Measurements from ENCODE around the gene EMP1. TPM values are rescaled to one million over a fixed set of nuclear protein-coding genes. Genes with fewer than 3 reads are reported as not detected.

The EMP1 gene
- polyA plus RNA-seq, 1 experiment = 209 TPM

DNA sequence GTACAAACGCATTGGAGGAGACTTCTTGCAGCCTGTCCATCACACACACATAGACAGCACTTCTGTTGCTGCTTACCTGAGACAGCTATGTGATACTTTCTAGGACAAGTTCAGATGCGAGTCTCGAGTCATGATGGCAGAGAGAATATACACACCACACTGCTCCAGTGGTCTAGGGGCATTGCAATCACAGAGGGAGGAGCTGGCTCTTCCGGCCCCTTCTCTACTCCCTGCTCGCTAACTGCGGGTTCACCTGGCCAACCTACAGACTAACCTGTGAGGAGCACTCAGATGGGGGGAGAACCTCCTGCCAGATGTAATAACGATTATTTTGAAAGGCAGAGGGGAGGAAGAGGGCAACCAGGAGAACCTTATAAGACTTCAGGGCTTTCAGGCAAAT, 30.7 kb downstream of the EMP1 start:
- no peak overlapping the region for H3K4me3 ChIP-seq (ENCODE audit: low read depth, low read length)
- DNase-seq (ENCODE audit: low read depth, low spot score) = no peak
- ChIA-PET POLR2A (interaction anchor here (0.6 kb wide), 2 partner anchors 182 to 1278 kb away, joined by 3 to 5 read pairs; no protein-coding TSS in a partner anchor), CTCF (interaction anchor here (0.8 to 2.8 kb wide), 4 partner anchors 8 to 129 kb away, joined by 6 to 17 read pairs (median 14); no protein-coding TSS in a partner anchor)
- H3K9me3 ChIP-seq (ENCODE audit: control insufficient read depth, insufficient read depth, low read length) = peaks cover 5% of the 10 kb centered on the region; the same call in 1 of the 2 replicates
- H3K27ac ChIP-seq (ENCODE audit: low read depth, low read length) = no peak overlapping the region
- TF ChIP-seq, protein P1, sequence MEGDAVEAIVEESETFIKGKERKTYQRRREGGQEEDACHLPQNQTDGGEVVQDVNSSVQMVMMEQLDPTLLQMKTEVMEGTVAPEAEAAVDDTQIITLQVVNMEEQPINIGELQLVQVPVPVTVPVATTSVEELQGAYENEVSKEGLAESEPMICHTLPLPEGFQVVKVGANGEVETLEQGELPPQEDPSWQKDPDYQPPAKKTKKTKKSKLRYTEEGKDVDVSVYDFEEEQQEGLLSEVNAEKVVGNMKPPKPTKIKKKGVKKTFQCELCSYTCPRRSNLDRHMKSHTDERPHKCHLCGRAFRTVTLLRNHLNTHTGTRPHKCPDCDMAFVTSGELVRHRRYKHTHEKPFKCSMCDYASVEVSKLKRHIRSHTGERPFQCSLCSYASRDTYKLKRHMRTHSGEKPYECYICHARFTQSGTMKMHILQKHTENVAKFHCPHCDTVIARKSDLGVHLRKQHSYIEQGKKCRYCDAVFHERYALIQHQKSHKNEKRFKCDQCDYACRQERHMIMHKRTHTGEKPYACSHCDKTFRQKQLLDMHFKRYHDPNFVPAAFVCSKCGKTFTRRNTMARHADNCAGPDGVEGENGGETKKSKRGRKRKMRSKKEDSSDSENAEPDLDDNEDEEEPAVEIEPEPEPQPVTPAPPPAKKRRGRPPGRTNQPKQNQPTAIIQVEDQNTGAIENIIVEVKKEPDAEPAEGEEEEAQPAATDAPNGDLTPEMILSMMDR (IDR thresholded peaks at IDR 0.05; ENCODE audit: low read depth, low read length) = no peak
- H3K27me3 ChIP-seq (ENCODE audit: control insufficient read depth, insufficient read depth, low read length) = no peaks in the 10 kb centered on the region

DNA sequence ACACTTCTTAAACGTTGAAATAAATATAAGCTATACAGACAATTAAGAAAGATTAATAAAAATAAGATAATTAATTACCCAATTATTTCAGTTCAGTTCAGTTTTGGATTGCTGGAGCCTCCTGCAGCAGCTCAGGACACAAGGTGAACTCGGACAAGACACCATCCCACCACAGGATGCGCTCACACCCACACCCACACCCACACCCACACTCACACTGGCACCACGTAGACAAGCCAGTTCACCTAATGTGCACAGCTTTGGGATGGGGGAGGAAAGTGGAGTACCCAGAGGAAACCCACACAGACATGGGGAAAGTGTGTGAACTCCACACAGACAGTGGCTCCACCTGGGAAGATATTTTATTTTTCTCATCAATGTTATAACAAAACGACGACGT, 32.1 kb downstream of the EMP1 start:
- TF ChIP-seq, protein P1 (IDR thresholded peaks at IDR 0.05; ENCODE audit: low read depth, low read length) = no peak
- POLR2A ChIA-PET = no interaction called here
- CTCF ChIA-PET = interaction anchor here (0.9 to 1.1 kb wide), 2 partner anchors 16 to 439 kb away, joined by 3 to 6 read pairs; no protein-coding TSS in a partner anchor
- H3K27ac ChIP-seq (ENCODE audit: low read depth, low read length) = no peak overlapping the region
- H3K4me3 ChIP-seq (ENCODE audit: low read depth, low read length) = no peak overlapping the region
- DNase-seq (ENCODE audit: low read depth, low spot score) = no peak
- no peaks in the 10 kb centered on the region for H3K27me3 ChIP-seq (ENCODE audit: control insufficient read depth, insufficient read depth, low read length)
- peaks cover 8% of the 10 kb centered on the region; the same call in 1 of the 2 replicates for H3K9me3 ChIP-seq (ENCODE audit: control insufficient read depth, insufficient read depth, low read length)

DNA sequence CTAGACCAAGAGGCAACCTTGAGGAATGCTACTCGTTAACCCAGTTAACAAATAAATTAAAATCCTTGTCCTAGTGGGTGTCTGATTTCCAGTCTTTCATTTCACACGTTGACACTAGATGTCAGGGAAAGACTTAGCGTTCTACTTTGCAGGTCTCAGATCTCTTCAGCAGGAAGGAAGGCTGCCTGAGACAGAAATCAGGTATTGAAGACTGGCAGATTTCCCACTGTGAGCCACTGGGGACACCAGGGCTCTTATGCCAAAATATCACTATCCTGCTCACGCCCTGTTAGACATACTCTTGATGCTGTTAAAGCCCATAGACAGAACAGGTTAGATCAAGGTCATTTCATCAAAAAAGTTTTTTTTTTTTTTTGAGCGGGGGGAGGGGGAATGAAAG, 33.0 kb downstream of the EMP1 start:
- H3K27ac ChIP-seq (ENCODE audit: low read depth, low read length) = no peak overlapping the region
- DNase-seq (ENCODE audit: low read depth, low spot score) = no peak
- TF ChIP-seq, protein P1 (IDR thresholded peaks at IDR 0.05; ENCODE audit: low read depth, low read length) = no peak
- no peaks in the 10 kb centered on the region for H3K27me3 ChIP-seq (ENCODE audit: control insufficient read depth, insufficient read depth, low read length)
- peaks cover 8% of the 10 kb centered on the region; the same call in 1 of the 2 replicates for H3K9me3 ChIP-seq (ENCODE audit: control insufficient read depth, insufficient read depth, low read length)
- H3K4me3 ChIP-seq (ENCODE audit: low read depth, low read length) = no peak overlapping the region
- ChIA-PET CTCF (no interaction called here), POLR2A (no interaction called here)

DNA sequence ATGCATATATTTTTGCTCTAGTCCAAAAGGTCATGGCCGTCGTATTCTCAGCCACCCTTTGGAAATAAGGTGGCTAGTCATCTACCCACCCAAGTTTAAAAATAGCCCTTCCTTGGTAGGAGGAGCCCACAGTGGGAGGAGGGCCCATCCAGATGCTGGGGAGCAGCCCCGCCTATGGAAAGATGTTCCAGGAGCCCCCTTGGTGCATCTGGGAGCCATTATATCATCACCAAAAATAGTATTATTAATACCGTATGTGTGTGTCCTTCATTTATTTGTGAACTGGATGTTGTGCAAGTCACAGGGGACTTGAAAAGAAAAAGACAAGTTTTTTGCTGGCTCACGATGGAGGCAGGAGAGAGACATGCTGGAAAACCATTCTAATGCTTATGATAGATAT, 34.0 kb downstream of the EMP1 start:
- Histone ChIP-seq H3K27ac (ENCODE audit: low read depth, low read length) (no peak overlapping the region), H3K27me3 (ENCODE audit: control insufficient read depth, insufficient read depth, low read length) (no peaks in the 10 kb centered on the region), H3K4me3 (ENCODE audit: low read depth, low read length) (no peak overlapping the region), H3K9me3 (ENCODE audit: control insufficient read depth, insufficient read depth, low read length) (peaks cover 8% of the 10 kb centered on the region; the same call in 1 of the 2 replicates)
- CTCF ChIA-PET = interaction anchor here (0.5 to 1.3 kb wide), 2 partner anchors 25 to 278 kb away, joined by 3 to 9 read pairs; no protein-coding TSS in a partner anchor
- TF ChIP-seq, protein P1 (IDR thresholded peaks at IDR 0.05; ENCODE audit: low read depth, low read length) = no peak
- DNase-seq (ENCODE audit: low read depth, low spot score) = no peak
- POLR2A ChIA-PET = no interaction called here

DNA sequence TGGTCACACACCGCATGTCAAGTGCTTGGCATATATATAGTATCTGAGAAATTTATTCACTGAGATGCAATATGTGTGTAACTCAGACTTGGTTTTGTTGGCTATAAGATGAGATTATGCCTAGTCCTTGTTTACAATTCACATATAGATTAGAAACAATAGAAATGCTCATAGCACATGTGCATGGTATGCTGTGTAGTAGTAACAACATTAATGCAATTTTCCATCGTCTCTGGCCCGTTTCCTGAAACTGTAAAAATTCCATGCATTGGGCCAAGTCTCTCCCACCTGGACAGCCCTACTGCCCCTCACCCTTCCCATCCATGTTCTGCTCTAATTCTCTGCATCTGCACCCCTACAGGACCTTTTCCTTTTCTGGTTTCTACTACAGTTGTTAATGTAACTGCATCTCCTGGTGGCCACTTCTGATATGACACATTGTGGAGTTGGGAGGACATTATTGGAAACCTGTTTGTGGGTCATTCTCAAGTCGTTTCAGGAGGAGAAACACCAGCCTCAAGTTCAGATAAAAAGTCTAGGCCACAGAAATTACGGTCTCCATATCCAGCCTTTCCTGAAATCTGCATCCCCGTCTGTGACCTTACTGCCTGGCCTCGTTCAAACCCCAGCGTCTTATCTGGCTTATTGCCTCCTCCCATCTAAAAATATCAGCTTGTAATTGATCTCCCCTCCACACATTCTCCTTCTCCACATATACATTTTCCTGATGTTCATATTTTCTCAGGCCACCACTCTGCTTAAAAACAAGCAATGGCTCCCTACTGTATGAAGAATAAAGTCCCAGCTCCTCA, 37.5 kb downstream of the EMP1 start:
- ChIA-PET POLR2A (no interaction called here), CTCF (interaction anchor here (0.6 to 3.1 kb wide), 13 partner anchors 8 to 419 kb away, joined by 3 to 32 read pairs (median 5); no protein-coding TSS in a partner anchor)
- Histone ChIP-seq H3K27ac (ENCODE audit: low read depth, low read length) (no peak overlapping the region), H3K4me3 (ENCODE audit: low read depth, low read length) (no peak overlapping the region), H3K9me3 (ENCODE audit: control insufficient read depth, insufficient read depth, low read length) (peaks cover 8% of the 10 kb centered on the region; the same call in 1 of the 2 replicates), H3K27me3 (ENCODE audit: control insufficient read depth, insufficient read depth, low read length) (no peaks in the 10 kb centered on the region)
- DNase-seq (ENCODE audit: low read depth, low spot score) = no peak
- TF ChIP-seq, protein P1 (IDR thresholded peaks at IDR 0.05; ENCODE audit: low read depth, low read length) = peak; percentile 94

Measured in AG04450 (cell line).